HG02623 (cell line): ENCODE results near the gene SPIN2B.
A peak's percentile ranks its signal among the peaks of the same experiment; 100 is the strongest.
"Not testable (repeated sequence)": the region's sequence is repeated elsewhere in the genome, so short reads cannot be mapped to it uniquely, and the experiment has no call there.

Experiments
- ATAC-seq: cut with Tn5 transposase; IDR thresholded peaks from one replicate; pipeline ENCODE4 v1.9.1; 2021; ENCODE audit warnings: moderate library complexity; ENCODE audit not compliant: unreplicated experiment

Gene SPIN2B

DNA sequence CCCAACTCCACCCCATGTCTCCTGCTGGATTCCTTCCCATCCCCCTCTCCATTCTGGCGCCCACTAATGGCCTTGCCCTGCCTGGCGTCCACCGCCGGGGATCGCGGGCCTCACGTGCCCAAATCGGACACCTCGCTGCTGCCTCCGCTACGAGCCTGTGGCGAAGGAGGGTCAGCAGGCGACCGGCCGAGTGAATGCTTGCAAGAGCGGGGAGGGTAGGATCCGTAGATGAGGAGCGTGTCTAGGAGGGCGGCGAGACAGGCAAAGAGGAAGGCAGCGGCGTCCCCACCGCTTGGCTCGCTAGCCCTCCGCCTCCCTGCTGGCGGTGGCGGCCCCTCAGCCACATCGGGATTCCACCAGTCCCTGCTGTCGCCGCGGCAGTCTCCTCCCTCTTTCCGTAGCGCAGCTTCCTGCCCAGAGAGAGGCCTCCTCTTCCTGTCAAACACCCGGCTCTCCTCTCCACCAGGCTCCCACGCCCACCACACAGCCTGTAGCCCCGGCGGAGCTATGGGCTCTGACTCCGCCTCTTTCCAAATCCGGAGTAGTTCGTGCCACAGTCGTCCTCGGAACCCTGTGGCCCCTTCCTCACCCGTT is at the start of gene SPIN2B:
SPIN2B (minus strand) TSS at position 387 of the 594 bp plus-strand sequence.
- peak; percentile 100 for ATAC-seq

DNA sequence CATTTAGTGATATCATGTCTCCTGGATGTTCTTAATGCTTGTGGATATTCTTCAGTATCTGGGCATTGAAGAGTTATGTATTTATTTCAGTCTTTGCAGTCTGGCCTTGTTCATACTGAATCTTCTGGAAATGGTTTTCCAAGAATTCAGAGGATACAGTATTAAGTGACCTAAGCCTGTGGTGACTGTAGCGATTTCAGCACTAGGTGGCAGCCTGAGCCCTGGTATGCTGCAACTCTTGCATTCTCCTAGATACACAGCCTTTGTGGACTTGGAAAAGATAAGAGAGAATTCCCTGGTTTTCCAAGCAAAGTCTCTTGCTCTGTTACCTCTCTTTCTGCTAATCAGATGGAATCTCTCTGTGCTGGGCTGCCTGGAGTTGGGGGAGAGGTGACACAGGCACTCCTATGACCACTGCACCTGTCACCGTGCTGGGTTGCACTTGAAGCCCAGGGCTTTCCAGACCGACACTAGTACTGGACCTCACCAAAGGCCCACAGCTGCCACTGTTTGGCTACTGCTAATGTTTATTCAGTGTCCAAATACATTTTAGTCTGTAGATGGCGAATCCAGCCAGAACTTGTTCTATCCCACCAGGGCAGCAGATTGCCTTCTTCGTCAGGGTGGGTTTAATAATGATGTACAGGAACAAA is 35.2 kb upstream of the SPIN2B start:
- ATAC-seq: no peak

DNA sequence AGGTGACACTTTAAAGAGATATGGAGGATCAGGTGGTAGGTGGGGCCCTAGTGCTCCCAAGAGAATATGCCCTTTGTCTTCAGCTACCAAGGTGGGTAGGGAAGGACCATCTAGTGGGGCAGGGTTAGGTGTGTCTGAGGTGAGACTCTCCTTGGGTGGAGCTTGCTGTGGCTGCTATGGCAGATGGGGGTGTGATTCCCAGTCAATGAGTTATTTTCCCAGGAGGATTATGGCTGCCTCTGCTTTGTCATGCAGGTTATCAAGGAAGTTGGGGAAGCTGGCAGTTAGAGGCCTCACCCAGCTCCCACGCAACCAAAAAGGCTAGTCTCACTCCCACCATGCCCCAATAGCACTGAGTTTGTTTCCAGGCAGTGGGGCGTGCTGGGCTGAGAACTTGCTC is 33.8 kb upstream of the SPIN2B start:
- ATAC-seq: no peak

DNA sequence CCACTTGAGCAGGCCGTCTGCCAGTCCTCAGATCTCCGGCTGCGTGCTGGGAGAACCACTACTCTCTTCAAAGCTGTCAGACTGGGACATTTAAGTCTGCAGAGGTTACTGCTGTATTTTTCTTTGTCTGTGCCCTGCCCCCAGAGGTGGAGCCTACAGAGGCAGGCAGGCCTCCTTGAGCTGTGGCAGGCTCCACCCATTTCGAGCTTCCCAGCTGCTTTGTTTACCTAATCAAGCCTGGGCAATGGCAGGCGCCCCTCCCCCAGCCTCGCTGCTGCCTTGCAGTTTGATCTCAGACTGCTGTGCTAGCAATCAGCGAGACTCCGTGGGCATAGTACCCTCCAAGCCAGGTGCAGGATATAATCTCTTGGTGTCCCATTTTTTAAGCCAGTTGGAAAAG is 30.9 kb upstream of the SPIN2B start:
- ATAC-seq: not testable (repeated sequence)

DNA sequence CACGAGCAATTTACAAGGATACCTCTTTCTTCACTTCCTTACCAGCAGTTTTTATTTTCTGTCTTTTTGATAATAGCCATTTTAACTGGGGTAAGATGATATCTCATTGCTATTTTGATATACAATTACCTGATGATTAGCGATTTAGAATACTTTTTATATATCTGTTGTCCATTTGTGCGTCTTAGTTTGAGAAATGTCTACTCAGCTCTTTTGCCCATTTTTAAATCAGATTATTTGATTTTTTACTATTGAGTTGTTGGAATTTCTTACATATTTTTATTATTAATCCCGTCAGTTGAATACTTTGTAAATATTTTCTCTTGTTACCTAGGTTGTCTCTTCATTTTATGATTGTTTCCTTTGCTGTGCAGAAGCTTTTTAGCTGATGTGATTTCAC is 17.3 kb upstream of the SPIN2B start:
- no peak for ATAC-seq

DNA sequence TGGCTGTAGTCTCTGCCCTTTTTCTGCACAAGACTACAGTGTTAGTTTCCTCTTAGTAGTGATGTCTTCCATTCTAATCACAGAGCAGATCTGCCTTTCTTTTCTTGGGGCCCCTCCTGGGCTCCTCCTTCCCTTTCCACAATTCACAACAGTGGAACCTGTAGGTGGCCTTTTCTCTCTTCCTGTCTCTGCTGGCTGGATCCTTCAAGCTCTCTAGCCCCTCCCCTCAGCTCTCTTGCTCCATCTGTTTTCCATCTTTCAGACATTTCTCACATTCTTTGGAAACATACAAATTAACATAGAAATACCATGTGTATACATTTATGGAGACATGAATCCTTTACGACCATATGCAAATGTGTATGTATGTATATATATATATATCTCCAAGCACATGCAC is 16.2 kb upstream of the SPIN2B start:
- ATAC-seq: no peak

DNA sequence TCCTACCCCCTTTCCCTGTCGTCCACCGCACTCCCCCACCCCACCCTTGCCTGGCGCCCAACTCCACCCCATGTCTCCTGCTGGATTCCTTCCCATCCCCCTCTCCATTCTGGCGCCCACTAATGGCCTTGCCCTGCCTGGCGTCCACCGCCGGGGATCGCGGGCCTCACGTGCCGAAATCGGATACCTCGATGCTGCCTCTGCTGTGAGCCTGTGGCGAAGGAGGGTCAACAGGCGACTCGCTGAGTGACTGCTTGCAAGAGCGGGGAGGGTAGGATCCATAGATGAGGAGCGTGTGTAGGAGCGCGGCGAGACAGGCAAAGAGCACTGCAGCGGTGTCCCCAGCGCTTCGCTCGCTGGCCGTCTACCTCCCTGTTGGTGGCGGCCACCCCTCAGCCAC is 15.7 kb upstream of the SPIN2B start, which contains the start of gene SPIN2A:
SPIN2A (minus strand) TSS at position 325 of the 400 bp plus-strand sequence. CDS start 800 bp downstream, outside the sequence.
- not testable (repeated sequence) for ATAC-seq

DNA sequence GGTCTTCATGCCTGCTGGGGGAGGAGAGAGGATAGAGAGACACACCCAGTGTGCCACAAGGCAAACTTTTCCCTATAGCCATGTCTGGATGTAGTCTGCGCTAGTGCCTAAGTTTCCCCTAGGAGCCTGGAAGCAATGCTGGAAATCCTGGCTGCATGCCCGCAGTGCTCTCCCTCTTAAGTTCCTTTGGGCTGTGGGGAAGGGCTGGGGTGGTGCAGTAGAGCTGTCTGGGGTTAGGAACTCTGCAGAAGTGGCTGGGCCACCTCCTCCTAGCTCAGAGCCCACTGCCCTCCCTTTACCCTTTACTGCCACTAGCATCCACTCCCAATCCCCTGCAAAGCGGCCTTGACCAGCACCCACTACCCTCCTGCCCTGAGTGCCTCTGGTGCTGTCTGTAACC is 15.2 kb upstream of the SPIN2B start:
- ATAC-seq: not testable (repeated sequence)

DNA sequence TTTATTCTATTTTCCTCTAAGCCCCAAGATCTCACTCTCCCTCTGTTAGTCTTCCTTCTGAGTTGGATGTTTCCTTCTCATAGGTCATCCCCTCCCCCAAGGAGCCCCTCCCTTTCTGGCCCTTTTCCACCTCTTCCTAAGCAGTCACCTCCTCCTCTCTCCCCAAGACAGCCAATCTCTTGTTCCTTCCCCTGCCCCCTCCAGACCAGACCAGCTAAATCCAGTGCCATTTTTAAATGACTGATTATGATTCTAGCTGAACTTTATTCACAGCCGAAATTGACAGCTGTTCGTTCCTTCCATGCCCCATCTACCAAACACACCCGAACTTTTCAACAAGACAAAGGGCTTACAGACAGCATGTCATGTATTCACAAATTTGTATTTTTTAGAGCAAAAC is 13.9 kb upstream of the SPIN2B start:
- no peak for ATAC-seq

DNA sequence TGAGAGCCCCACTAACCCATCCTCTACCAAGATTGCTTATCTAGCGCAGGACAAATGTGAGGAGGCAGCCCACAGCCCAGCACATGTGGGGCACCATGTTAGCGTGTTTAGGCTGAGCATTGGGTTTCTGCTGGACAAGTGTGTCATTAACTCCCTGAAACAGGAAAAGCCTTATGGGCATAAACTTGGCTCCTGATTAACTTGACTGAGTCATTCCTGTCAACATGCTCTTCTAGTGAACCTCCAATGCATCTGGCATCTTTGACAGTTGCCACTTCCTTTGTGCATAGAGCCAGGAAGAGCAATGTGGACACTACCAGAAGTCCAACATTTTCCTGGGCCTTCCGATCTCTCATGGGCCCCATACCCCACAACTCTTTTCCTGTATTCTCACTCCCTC is 13.4 kb upstream of the SPIN2B start:
- ATAC-seq: no peak

DNA sequence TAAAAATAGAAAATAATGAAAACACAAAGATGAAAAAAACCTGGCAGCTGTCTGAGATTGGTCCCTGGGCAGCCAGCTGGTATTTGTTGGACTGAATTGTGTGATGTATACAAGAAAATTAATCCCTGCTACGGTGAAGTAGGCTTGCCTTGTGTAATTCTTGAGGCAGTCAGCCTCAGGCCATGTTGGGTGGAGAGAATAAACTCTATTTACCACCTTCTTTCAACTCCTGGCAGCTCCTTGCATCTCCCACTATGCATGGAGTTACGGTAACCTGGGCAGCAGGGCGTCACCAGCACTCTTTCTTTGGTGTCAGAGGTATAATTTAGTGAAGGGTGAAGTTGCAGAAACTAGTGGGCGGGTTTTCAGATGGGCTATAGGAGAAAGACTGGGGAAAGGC is 12.4 kb upstream of the SPIN2B start:
- ATAC-seq: no peak

DNA sequence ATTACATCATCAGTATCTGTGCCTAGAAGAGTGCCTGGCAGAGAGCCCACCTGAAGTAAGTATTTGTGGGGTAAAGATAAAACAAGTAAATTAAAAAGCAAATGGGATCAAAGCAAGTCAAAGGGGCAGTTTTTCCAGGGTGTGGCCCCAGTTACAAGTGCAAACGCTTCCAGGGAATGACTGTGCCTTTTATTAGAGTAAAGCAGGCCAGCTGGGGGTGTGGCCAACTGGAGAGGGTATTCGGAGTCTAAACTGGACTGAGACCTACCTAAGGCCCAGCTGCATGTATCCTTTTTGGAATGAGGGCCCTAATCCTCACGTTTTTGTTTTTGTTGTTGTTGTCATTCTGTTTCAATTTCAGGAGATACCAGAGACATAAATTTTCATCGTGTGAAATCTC is 11.9 kb upstream of the SPIN2B start:
- not testable (repeated sequence) for ATAC-seq

DNA sequence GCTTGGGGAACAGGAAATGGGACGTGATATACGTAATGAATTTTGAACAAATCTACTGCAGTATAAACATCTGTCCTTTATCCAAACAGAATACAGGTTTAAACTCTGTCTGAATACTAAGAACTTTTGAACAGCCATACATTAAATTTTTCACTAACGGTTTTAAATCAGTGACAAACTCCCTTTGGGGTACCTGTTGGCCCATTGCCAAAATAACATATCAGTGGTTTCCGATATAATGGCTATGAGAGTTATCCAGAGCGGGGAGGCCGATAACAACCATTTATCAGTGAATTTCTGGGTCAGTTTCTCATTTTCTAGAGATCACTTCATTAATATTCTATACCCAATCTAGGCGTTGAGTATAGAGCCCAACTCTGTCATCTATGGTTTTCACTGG is 10.7 kb upstream of the SPIN2B start:
- no peak for ATAC-seq

DNA sequence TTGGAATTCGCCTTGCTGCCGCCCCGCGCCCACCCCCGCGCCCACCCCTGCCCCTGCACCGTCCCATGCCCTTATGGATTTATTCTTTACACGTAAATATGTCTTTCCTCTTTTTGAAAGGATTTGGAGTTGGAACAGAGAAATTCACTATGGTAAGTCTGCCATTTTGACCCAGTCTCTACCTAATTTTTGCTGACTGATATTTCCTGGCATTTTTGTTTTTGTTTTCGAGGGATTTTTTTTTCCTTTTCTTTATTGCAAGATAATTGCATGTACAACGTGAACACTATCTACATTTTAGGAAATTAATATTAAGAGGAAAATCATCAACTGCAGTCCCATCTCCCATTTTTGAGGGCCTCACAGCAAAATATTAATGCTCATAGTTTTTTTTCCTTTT is 468 bp upstream of the SPIN2B start:
- ATAC-seq: no peak

DNA sequence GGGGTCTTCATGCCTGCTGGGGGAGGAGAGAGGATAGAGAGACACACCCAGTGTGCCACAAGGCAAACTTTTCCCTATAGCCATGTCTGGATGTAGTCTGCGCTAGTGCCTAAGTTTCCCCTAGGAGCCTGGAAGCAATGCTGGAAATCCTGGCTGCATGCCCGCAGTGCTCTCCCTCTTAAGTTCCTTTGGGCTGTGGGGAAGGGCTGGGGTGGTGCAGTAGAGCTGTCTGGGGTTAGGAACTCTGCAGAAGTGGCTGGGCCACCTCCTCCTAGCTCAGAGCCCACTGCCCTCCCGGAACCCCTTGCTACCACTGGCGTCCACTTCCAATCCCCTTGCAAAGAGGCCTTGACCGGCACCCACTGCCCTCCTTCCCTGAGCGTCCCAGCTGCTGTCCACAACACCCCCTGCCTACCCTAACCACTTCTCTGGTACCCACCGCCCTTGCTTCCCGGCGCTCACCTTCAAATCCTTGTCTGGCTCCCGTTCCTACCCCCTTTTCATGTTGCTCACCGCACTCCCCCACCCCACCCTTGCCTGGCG is 658 bp downstream of the SPIN2B start:
- ATAC-seq: not testable (repeated sequence)

DNA sequence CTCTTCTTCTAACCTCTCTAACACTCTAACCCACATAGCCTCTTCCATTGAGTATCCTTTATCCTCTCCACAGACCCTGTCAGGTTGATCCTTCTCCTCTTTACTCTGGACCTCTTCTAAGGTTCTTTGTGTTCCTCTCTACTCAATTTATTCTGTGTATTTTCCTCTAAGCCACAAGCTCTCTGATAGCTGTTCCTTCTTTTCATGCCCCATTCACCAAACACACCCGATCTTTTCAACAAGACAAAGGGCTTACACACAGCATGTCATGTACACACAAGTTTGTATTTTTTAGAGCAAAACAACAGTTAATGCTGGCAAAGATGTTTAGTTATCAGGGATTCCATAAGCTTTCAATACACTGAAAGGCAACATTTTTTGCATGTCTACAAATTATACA is 1.9 kb downstream of the SPIN2B start:
- no peak for ATAC-seq

DNA sequence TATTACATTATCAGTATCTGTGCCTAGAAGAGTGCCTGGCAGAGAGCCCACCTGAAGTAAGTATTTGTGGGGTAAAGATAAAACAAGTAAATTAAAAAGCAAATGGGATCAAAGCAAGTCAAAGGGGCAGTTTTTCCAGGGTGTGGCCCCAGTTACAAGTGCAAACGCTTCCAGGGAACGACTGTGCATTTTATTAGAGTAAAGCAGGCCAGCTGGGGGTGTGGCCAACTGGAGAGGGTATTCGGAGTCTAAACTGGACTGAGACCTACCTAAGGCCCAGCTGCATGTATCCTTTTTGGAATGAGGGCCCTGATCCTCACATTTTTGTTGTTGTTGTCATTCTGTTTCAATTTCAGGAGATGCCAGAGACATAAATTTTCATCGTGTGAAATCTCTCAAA is 3.8 kb downstream of the SPIN2B start:
- not testable (repeated sequence) for ATAC-seq

DNA sequence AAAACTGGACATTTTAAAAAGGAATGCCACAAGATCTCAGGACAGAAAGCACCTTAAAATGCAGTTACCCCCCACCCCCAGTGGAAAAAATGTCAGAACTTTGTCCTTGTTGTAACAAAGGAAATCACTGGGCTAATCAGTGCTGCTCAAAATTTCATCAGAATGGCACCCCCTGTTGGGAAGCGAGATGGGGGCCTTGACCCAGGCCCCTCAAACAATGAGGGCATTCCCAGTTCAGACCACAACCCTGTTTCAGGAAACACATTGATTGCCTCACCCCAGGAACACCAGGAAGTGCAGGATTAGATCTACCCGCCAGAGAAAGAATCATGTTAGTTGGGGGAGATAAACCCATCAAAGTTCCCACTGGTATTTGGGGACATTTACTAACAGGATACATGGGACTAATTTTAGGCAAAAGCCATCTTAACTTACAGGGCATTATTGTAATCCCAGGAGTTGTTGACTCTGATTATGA is 16.4 kb downstream of the SPIN2B start:
- ATAC-seq: no peak

DNA sequence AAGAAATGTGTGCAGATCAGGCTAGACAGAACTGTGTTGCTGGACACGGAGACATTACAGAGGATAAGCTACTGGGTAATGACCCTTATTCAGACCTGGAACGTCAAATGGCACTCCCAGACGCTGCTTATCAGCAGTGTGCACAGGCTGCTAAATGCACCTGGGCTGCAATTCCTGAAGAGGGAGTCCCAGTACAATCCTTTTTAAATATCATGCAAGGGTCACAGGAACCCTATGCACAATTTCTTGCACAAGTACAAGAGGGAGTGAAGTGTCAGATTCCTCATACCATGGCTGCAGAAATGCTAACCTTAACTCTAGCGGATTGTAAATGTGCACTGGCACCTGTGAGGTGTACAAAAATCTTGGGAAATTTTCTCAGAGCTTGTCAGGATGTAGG is 16.9 kb downstream of the SPIN2B start:
- ATAC-seq: no peak

DNA sequence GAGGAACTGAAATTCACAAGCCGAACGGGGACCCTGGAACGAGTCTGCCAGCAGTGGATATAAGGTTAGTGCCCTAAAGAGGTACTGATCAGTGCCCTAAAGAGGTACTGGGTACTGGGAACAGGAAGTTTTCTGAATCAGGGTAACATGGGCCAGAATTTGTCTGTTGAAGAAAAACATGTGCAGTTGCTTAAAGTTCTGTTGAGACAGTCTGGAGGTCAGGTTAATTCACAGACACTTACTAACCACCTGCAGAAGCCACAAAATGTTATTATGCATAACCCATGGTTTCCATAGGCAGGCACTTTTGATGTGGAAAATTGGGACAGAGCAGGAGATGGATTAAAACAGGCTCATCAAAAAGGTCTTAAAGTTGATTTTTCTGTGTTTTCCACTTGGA is 17.9 kb downstream of the SPIN2B start:
- no peak for ATAC-seq

DNA sequence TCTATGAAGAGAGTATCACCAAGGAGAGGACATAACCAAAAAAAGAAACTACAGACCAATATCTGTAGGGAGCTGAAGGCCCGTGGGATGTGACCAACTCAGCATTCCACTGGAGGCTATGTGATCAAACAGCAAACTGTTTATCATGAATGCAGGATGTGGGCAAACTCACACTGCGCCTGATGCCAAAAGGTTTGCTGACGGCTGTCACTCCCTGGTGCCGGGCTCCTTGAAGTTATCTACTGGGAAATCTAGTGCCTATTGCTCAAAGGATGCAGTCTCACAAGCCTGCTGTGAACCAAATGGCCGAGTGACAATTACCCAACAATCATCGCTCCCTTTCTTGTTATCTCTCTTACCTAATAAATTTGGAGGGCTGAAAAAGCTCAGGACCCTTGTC is 18.4 kb downstream of the SPIN2B start:
- not testable (repeated sequence) for ATAC-seq

DNA sequence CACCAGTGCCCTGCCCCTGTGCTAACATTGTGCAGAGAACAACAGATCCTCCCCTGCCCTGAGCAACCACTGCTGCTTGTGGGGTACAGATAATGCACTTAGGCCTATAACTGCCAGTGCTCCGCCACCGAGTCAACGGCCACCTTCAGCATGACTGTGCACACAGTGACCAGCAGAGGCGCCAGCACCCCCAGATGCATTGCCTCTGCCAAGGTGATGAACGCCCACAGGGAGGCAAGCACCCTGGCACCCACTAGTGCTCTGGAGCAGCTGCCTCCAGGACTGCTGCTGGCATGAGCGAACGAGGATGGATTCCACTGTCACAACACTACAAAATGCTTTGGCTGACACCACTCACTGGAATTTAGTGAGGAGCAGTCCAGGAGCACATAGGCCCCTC is 38.2 kb downstream of the SPIN2B start:
- no peak for ATAC-seq
